ENCODE measurements around the gene ARHGEF10L.
"Not testable (repeated sequence)": the region's sequence is repeated elsewhere in the genome, so short reads cannot be mapped to it uniquely, and the experiment has no call there.

Gene ARHGEF10L

GRCh38 chr1:17539477-17540254 is at the start of gene ARHGEF10L:
TSS of gene ARHGEF10L (plus strand) at chr1:17539698. CDS start at chr1:17580596, 40,898 bp downstream.
- DNase-seq (ENCODE audit: extremely low spot score, insufficient read length, low read depth) (no peak), FAIRE-seq (no peak)

GRCh38 chr1:17489768-17490417 is 49.6 kb upstream of the ARHGEF10L start:
- not testable (repeated sequence) for FAIRE-seq

GRCh38 chr1:17490667-17491066 is 48.8 kb upstream of the ARHGEF10L start:
- not testable (repeated sequence) for FAIRE-seq

More at GRCh38 chr1:17489768-17490417, 49.6 kb upstream of the ARHGEF10L start:
- DNase-seq (ENCODE audit: extremely low spot score, insufficient read length, low read depth), result not testable (repeated sequence)

GRCh38 chr1:17494114-17494729 is 45.3 kb upstream of the ARHGEF10L start:
- FAIRE-seq (peak; percentile 36), DNase-seq (ENCODE audit: extremely low spot score, insufficient read length, low read depth) (peak; percentile 56)

More at GRCh38 chr1:17490667-17491066, 48.8 kb upstream of the ARHGEF10L start:
- DNase-seq (ENCODE audit: extremely low spot score, insufficient read length, low read depth), result not testable (repeated sequence)

GRCh38 chr1:17496419-17496818 is 43.1 kb upstream of the ARHGEF10L start:
- FAIRE-seq, result no peak

GRCh38 chr1:17498214-17498613 is 41.3 kb upstream of the ARHGEF10L start:
- FAIRE-seq, result no peak
- no peak for DNase-seq (ENCODE audit: extremely low spot score, insufficient read length, low read depth)

More at GRCh38 chr1:17496419-17496818, 43.1 kb upstream of the ARHGEF10L start:
- no peak for DNase-seq (ENCODE audit: extremely low spot score, insufficient read length, low read depth)

GRCh38 chr1:17502326-17502778 is 37.1 kb upstream of the ARHGEF10L start:
- peak; percentile 39 for DNase-seq (ENCODE audit: extremely low spot score, insufficient read length, low read depth)
- FAIRE-seq, result peak; percentile 77

GRCh38 chr1:17503146-17503545 is 36.4 kb upstream of the ARHGEF10L start:
- FAIRE-seq, result no peak
- DNase-seq (ENCODE audit: extremely low spot score, insufficient read length, low read depth), result no peak

- FAIRE-seq; DNase-seq (ENCODE audit: extremely low spot score, insufficient read length, low read depth): not testable (repeated sequence)
Observed at GRCh38 chr1:17507200-17507599, 32.3 kb upstream of the ARHGEF10L start.

- no peak for FAIRE-seq
- DNase-seq (ENCODE audit: extremely low spot score, insufficient read length, low read depth), result no peak
Observed at GRCh38 chr1:17507915-17508314, 31.6 kb upstream of the ARHGEF10L start.

GRCh38 chr1:17509363-17509762 is 30.1 kb upstream of the ARHGEF10L start:
- DNase-seq (ENCODE audit: extremely low spot score, insufficient read length, low read depth), result no peak
- no peak for FAIRE-seq

GRCh38 chr1:17510138-17510537 is 29.4 kb upstream of the ARHGEF10L start:
- DNase-seq (ENCODE audit: extremely low spot score, insufficient read length, low read depth) (no peak), FAIRE-seq (no peak)

GRCh38 chr1:17511188-17511587 is 28.3 kb upstream of the ARHGEF10L start:
- DNase-seq (ENCODE audit: extremely low spot score, insufficient read length, low read depth), result no peak
- no peak for FAIRE-seq

- no peak for DNase-seq (ENCODE audit: extremely low spot score, insufficient read length, low read depth)
- FAIRE-seq, result no peak
Observed at GRCh38 chr1:17513131-17513530, 26.4 kb upstream of the ARHGEF10L start.

GRCh38 chr1:17514776-17515175 is 24.7 kb upstream of the ARHGEF10L start:
- DNase-seq (ENCODE audit: extremely low spot score, insufficient read length, low read depth) (no peak), FAIRE-seq (no peak)

- no peak for DNase-seq (ENCODE audit: extremely low spot score, insufficient read length, low read depth)
- FAIRE-seq, result no peak
Observed at GRCh38 chr1:17515902-17516301, 23.6 kb upstream of the ARHGEF10L start.

GRCh38 chr1:17516303-17517214 is 22.9 kb upstream of the ARHGEF10L start:
- FAIRE-seq, result no peak
- DNase-seq (ENCODE audit: extremely low spot score, insufficient read length, low read depth), result no peak

GRCh38 chr1:17520041-17520440 is 19.5 kb upstream of the ARHGEF10L start:
- no peak for DNase-seq (ENCODE audit: extremely low spot score, insufficient read length, low read depth)
- no peak for FAIRE-seq

- FAIRE-seq (no peak), DNase-seq (ENCODE audit: extremely low spot score, insufficient read length, low read depth) (no peak)
Observed at GRCh38 chr1:17520473-17521319, 18.8 kb upstream of the ARHGEF10L start.
